ENCODE data around the gene TNFRSF8. TPM values are rescaled to one million over a fixed set of nuclear protein-coding genes. Genes with fewer than 3 reads are reported as not detected.

TNFRSF8 gene
- total and polyA plus RNA-seq, 2 of the 4 experiments (the other 2 are of a cell fraction) = under 0.01 to 0.31 TPM

GRCh38 chr1:12164210-12164609 lies 101.1 kb downstream of the TNFRSF8 start:
- DNase-seq = no peak
- H3K27me3 ChIP-seq (ENCODE audit: control insufficient read depth, insufficient read depth, low read length) = no peaks in the 10 kb centered on the region
- no peak overlapping the region for H3K9ac ChIP-seq (ENCODE audit: low read depth, low read length)
- no peak overlapping the region for H3K56ac ChIP-seq (ENCODE audit: extremely low read depth, insufficient read depth, low read length)
- no peak overlapping the region for H2AK5ac ChIP-seq (ENCODE audit: low read depth, low read length)
- H4K91ac ChIP-seq (ENCODE audit: insufficient read depth, low read depth, low read length) = no peak overlapping the region
- H3K9me1 ChIP-seq (ENCODE audit: insufficient read depth, low read length) = peaks cover 17% of the 10 kb centered on the region
- no peak overlapping the region for H3K23ac ChIP-seq (ENCODE audit: low read depth, low read length)
- ChIA-PET CTCF (no interaction called here), POLR2A (ENCODE audit: unreplicated experiment) (no interaction called here)
- H2BK5ac ChIP-seq (ENCODE audit: low read depth, low read length, poor library complexity, severe bottlenecking) = no peak overlapping the region
- H3K79me1 ChIP-seq (ENCODE audit: low read depth in 1 of 2, low read length in 2 of 2) = no peaks in the 10 kb centered on the region
- no peak overlapping the region for H2AK9ac ChIP-seq (replicated peaks; ENCODE audit: low read depth, low read length, poor library complexity)
- H2BK20ac ChIP-seq (ENCODE audit: low read depth, low read length) = no peak overlapping the region
- no peaks in the 10 kb centered on the region for H3K36me3 ChIP-seq (ENCODE audit: control insufficient read depth, insufficient read depth, low read length)
- H3K27ac ChIP-seq (ENCODE audit: insufficient read depth, low read length) = no peak overlapping the region
- BruUV-seq (replicated peaks) = no TSS peak
- no peak overlapping the region; the same call in 1 of the 2 replicates for H2BK120ac ChIP-seq (ENCODE audit: low read depth, low read length)
- ATAC-seq (ENCODE audit: low read depth) = no peak
- in situ Hi-C loops (cut with MboI; ENCODE audit: low sequenced_read_pairs) (no loop called here), dilution Hi-C loops (cut with HindIII; ENCODE audit: low sequenced_read_pairs, unreplicated experiment) (no loop called here), intact Hi-C loops (cut with micrococcal nuclease) (no loop called here)
- TF ChIP-seq, protein P1, sequence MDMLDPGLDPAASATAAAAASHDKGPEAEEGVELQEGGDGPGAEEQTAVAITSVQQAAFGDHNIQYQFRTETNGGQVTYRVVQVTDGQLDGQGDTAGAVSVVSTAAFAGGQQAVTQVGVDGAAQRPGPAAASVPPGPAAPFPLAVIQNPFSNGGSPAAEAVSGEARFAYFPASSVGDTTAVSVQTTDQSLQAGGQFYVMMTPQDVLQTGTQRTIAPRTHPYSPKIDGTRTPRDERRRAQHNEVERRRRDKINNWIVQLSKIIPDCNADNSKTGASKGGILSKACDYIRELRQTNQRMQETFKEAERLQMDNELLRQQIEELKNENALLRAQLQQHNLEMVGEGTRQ (IDR thresholded peaks at IDR 0.05; ENCODE audit: low read depth, low read length) = no peak
- TF ChIP-seq POLR2A (IDR thresholded peaks at IDR 0.05; ENCODE audit: low read depth, low read length) = no peak
- no peak for TF ChIP-seq RCOR1 (IDR thresholded peaks at IDR 0.05; ENCODE audit: insufficient replicate concordance, low read length)
- TF ChIP-seq CEBPB (IDR thresholded peaks at IDR 0.05; ENCODE audit: low read depth, low read length) = no peak
- TF ChIP-seq, protein P2, sequence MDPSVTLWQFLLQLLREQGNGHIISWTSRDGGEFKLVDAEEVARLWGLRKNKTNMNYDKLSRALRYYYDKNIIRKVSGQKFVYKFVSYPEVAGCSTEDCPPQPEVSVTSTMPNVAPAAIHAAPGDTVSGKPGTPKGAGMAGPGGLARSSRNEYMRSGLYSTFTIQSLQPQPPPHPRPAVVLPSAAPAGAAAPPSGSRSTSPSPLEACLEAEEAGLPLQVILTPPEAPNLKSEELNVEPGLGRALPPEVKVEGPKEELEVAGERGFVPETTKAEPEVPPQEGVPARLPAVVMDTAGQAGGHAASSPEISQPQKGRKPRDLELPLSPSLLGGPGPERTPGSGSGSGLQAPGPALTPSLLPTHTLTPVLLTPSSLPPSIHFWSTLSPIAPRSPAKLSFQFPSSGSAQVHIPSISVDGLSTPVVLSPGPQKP (IDR thresholded peaks at IDR 0.05; ENCODE audit: borderline replicate concordance, low read depth, low read length) = no peak
- no peak for TF ChIP-seq RAD21 (IDR thresholded peaks at IDR 0.05; ENCODE audit: low read length)
- TF ChIP-seq MAZ (IDR thresholded peaks at IDR 0.05; ENCODE audit: borderline replicate concordance, low read depth, low read length) = no peak
- no peak for TF ChIP-seq CHD1 (IDR thresholded peaks at IDR 0.05; ENCODE audit: low read depth, low read length)
- TF ChIP-seq RFX5 (IDR thresholded peaks at IDR 0.05; ENCODE audit: low read depth, low read length) = no peak
- no peak for TF ChIP-seq CTCF (conservative IDR thresholded peaks at IDR 0.05; ENCODE audit: low read depth, low read length)
- TF ChIP-seq MXI1 (IDR thresholded peaks at IDR 0.05; ENCODE audit: borderline replicate concordance, low read depth, low read length) = no peak
- TF ChIP-seq MAFK (IDR thresholded peaks at IDR 0.05; ENCODE audit: low read depth, low read length) = no peak
- TF ChIP-seq NFE2L2 (IDR thresholded peaks at IDR 0.05; ENCODE audit: low read depth, low read length) = no peak
- no peak for TF ChIP-seq FOS (IDR thresholded peaks at IDR 0.05; ENCODE audit: low read depth, low read length)
- no peak for TF ChIP-seq BHLHE40 (IDR thresholded peaks at IDR 0.05; ENCODE audit: low read depth, low read length)
- no peak for TF ChIP-seq SMC3 (IDR thresholded peaks at IDR 0.05; ENCODE audit: low read depth, low read length)
- H3K18ac ChIP-seq (ENCODE audit: low read depth, low read length) = no peak overlapping the region
- no peak overlapping the region for H3K4me2 ChIP-seq (ENCODE audit: low read depth, low read length)
- no peak overlapping the region for H3K4ac ChIP-seq (ENCODE audit: low read depth, low read length)
- no peaks in the 10 kb centered on the region for H3K9me3 ChIP-seq (ENCODE audit: control insufficient read depth, insufficient read depth, low read length)
- 100% methylated on average over 1 of the region's 5 CpGs; no CpG with 5 or more reads in 1 of the 2 experiments for WGBS, 2 experiments (ENCODE audit: extremely low coverage in 2 of 2, insufficient read length in 1 of 2)
- no peak overlapping the region for H2AFZ ChIP-seq (replicated peaks; ENCODE audit: low read length, poor library complexity)
- no peak overlapping the region for H3K4me3 ChIP-seq (ENCODE audit: insufficient read depth, low read depth, low read length)
- H3K14ac ChIP-seq (replicated peaks; ENCODE audit: low read depth, low read length) = no peak overlapping the region
- no peak overlapping the region for H4K8ac ChIP-seq (ENCODE audit: low read depth in 2 of 2, low read length in 2 of 2)
- no peak overlapping the region for H4K5ac ChIP-seq (ENCODE audit: low read depth, low read length)
- no peak overlapping the region; the same call in 2 of the 3 replicates for H2BK15ac ChIP-seq (ENCODE audit: low read depth, low read length)
- no peaks in the 10 kb centered on the region; the same call in 1 of the 2 replicates for H4K20me1 ChIP-seq (ENCODE audit: insufficient read depth, low read length)
- peaks cover 18% of the 10 kb centered on the region for H3K4me1 ChIP-seq (ENCODE audit: control insufficient read depth, insufficient read depth, low read length)

Data from IMR-90 (cell line).